Smooth muscle cell (in vitro differentiated cells): ENCODE data around the gene PPME1. TPM values are rescaled to one million over a fixed set of nuclear protein-coding genes. Genes with fewer than 3 reads are reported as not detected.

Source experiments
- polyA plus RNA-seq: library from polyadenylated mRNA; unstranded; fragments of >200 nt; fragmentation: Nextera tagmentation; extraction: Ambion mirVana; gene quantifications from 2 replicates; pipeline ENCODE4 v1.2.1, GENCODE V29; 2016
- small RNA-seq: library from RNA; depleted of rRNA; stranded (forward); fragments of <200 nt; gene quantifications from one replicate; pipeline ENCODE3, GENCODE V24; 2014
- total RNA-seq: library from RNA; depleted of rRNA; stranded (reverse); fragments of >200 nt; gene quantifications from 2 replicates; pipeline ENCODE4 v1.2.3, GENCODE V29; 2014

The PPME1 gene
- total and polyA plus RNA-seq, 2 experiments from 2014 or later = 67.1 to 69.1 TPM

Small RNA genes lying within 50 kb of the gene (small RNA-seq; reads per million reads assigned to genes)
- gene AP002392.1 = not detected
- not detected for gene RF00409

Other genes starting within 250 kb of the PPME1 start
- not detected in 2 replicates for gene DNAJB13, start 220.3 kb upstream of the PPME1 start, total RNA-seq
- gene DNAJB13, start 220.3 kb upstream of the PPME1 start, polyA plus RNA-seq = not detected in 2 replicates
- 0.67 and 4.8 TPM in 2 replicates for gene UCP2, start 188.4 kb upstream of the PPME1 start, total RNA-seq
- 8.2 and 12.7 TPM in 2 replicates for gene UCP2, start 188.4 kb upstream of the PPME1 start, polyA plus RNA-seq
- gene UCP3, start 162.2 kb upstream of the PPME1 start, total RNA-seq = 0.54 and 0.85 TPM in 2 replicates
- gene UCP3, start 162.2 kb upstream of the PPME1 start, polyA plus RNA-seq = 0.57 and 0.88 TPM in 2 replicates
- 13.3 and 24.1 TPM in 2 replicates for gene C2CD3, start 287 bp upstream of the PPME1 start, total RNA-seq
- gene C2CD3, start 287 bp upstream of the PPME1 start, polyA plus RNA-seq = 4.9 and 10.6 TPM in 2 replicates
- 6.9 and 13.5 TPM in 2 replicates for gene P4HA3, start 140.4 kb downstream of the PPME1 start, total RNA-seq
- 11.8 and 18.9 TPM in 2 replicates for gene P4HA3, start 140.4 kb downstream of the PPME1 start, polyA plus RNA-seq
- gene PGM2L1, start 227.1 kb downstream of the PPME1 start, total RNA-seq = 17.3 and 17.5 TPM in 2 replicates
- 6.5 and 6.7 TPM in 2 replicates for gene PGM2L1, start 227.1 kb downstream of the PPME1 start, polyA plus RNA-seq